Ovary (tissue), 9 donors: ENCODE measurements around the gene HOXA13. TPM values are rescaled to one million over a fixed set of nuclear protein-coding genes. Genes with fewer than 3 reads are reported as not detected.

Experiments
- DNase-seq, 5 donors: peaks; one replicate each; pipeline ENCODE4 v3.0.0-alpha.2; 2019 to 2020
- H3K27ac ChIP-seq, 2 donors: fragments of 200-600 bp; one replicate each; pipeline versions ENCODE4 v1.5.1 to v1.8.0; 2019 to 2022
- H3K27me3 ChIP-seq: fragments of 200-600 bp; one replicate; pipeline ENCODE4 v1.8.0; 2022
- H3K36me3 ChIP-seq: fragments of 200-600 bp; sonication (generic); one replicate; pipeline ENCODE4 v1.5.1; 2019
- H3K4me1 ChIP-seq: one replicate; pipeline ENCODE4 v1.8.1; 2013; ENCODE audit warnings: mild to moderate bottlenecking, moderate library complexity; ENCODE audit not compliant: insufficient read depth
- H3K4me3 ChIP-seq: fragments of 200-600 bp; sonication (generic); one replicate; pipeline ENCODE4 v1.5.1; 2017
- H3K9me3 ChIP-seq, 2 donors: fragments of 200-600 bp in 1 of 2; sonication (generic) in 1 of 2; one replicate each; pipeline versions ENCODE4 v1.5.1 to v1.8.1; 2013 to 2019; ENCODE audit warnings: mild to moderate bottlenecking in 1 of 2, moderate library complexity in 1 of 2
- EP300 ChIP-seq: sonication (generic); formaldehyde crosslinking; IDR thresholded peaks from one replicate; pipeline ENCODE4 v1.6.1; 2017; ENCODE audit warnings: antibody characterized with exemption
- POLR2A ChIP-seq: fragments of 450-650 bp; IDR thresholded peaks from one replicate; pipeline ENCODE4 v1.6.1; 2017; ENCODE audit warnings: antibody characterized with exemption, mild to moderate bottlenecking, moderate library complexity
- WGBS, 3 donors: extraction: QIAGEN DNeasy Blood & Tissue Kit in 1 of 3; methylation state at CpG; one replicate each; pipeline versions ENCODE4 v1.1.5 to v1.1.7; 2013 to 2017; 5-methylcytosine and 5-hydroxymethylcytosine counted together
- intact Hi-C, 4 donors: fragments of 100-400 bp; cut with DNase I; formaldehyde crosslinking; loops; one replicate each; pipeline versions ENCODE4 v1.11.0 to v1.15.1; 2022 to 2023
- polyA plus RNA-seq, 2 donors: library from polyadenylated mRNA; stranded (reverse); fragments of 200-250 nt in 1 of 2; fragments of 350-450 nt in 1 of 2; fragmentation: Illumina TruSeq in 1 of 2; extraction: RNeasy Lipid Tissue Mini Kit (QIAGEN cat#74804) in 1 of 2; gene quantifications; one replicate each; pipeline ENCODE4 v1.2.3, GENCODE V29; 2013 to 2014
- total RNA-seq, 7 donors: library from RNA; depleted of rRNA in 2 of 7; stranded (reverse); fragments of >200 nt in 2 of 7; fragmentation: NEBNext Ultra II Directional in 3 of 7; extraction: Animal tissue kit (Norgen Biotek cat#: 25700) in 3 of 7; gene quantifications; one replicate each; pipeline versions ENCODE4 v1.1.0 to v1.2.4, GENCODE V29; 2016 to 2023
- TF ChIP-seq, protein P1 (sequence below), 3 donors: fragments of 450-650 bp in 2 of 3; fragments of 200-600 bp in 1 of 3; IDR thresholded peaks; one replicate each; pipeline versions ENCODE4 v1.5.1 to v1.8.0; 2016 to 2022; ENCODE audit warnings: antibody characterized with exemption in 3 of 3, mild to moderate bottlenecking in 1 of 3
- donor health status: DM: no; HTN: no; CAD: no; lungs with moderate emphysema.
- donor health status: DM: no; HTN: no; CAD: no.
- donor health status: Bipolar disorder and iron deficiency.
- donor health status: DM: yes; HTN: yes; CAD: no.
- donor health status: DM: no; HTN: no; CAD: no.
- donor health status: DM: yes; HTN: yes; CAD: no.

The HOXA13 gene
- total and polyA plus RNA-seq, 9 donors, result 0.07 TPM; not detected in 8

DNA sequence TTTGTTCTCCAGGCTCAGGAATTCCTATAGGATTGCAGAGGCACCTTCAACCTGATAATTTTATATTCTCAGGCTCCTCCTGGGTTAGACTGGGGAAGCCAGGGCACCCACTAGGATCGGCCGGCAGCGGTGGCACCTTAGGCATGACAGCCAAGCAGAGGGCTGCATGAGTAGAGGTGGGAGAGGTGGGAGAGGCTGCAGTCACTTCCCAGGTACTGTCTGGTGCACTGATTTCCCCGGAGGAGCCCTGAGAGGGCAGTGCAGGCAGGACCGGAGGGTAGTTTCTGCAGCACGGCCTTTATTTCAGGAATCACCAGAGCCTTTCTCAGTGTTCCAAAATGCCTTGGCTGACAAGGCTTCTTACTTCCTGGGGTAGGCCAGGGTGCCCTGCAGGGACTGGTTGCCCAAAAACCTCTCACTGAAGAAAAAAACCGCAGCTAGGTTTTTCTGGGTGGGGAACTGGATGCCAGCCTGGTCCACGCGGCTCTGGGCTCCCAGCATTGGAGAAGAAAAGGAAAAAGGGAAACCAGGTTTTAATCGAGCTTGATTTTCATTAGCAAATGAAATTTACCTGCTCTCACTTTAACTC lies 3.6 kb upstream of the HOXA13 start:
- TF ChIP-seq, protein P1, sequence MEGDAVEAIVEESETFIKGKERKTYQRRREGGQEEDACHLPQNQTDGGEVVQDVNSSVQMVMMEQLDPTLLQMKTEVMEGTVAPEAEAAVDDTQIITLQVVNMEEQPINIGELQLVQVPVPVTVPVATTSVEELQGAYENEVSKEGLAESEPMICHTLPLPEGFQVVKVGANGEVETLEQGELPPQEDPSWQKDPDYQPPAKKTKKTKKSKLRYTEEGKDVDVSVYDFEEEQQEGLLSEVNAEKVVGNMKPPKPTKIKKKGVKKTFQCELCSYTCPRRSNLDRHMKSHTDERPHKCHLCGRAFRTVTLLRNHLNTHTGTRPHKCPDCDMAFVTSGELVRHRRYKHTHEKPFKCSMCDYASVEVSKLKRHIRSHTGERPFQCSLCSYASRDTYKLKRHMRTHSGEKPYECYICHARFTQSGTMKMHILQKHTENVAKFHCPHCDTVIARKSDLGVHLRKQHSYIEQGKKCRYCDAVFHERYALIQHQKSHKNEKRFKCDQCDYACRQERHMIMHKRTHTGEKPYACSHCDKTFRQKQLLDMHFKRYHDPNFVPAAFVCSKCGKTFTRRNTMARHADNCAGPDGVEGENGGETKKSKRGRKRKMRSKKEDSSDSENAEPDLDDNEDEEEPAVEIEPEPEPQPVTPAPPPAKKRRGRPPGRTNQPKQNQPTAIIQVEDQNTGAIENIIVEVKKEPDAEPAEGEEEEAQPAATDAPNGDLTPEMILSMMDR (IDR thresholded peaks at IDR 0.05), result no peak
- TF ChIP-seq POLR2A, result no peak
- TF ChIP-seq EP300, result no peak
- Histone ChIP-seq H3K36me3 (no peaks in the 10 kb centered on the region), H3K27me3 (peaks cover under 1% of the 10 kb centered on the region), H3K4me1 (peaks cover 8% of the 10 kb centered on the region), H3K9me3 (no peaks in the 10 kb centered on the region), H3K4me3 (no peak overlapping the region), H3K27ac (no peak overlapping the region)
- intact Hi-C loops, result loop anchor here in 2 of 4 donors (5.0 to 10.0 kb wide), 2 partner anchors 721 to 889 kb away; no protein-coding TSS in a partner anchor
- DNase-seq, result no peak
- 17 to 29% (median 25%) methylated on average over 10 of the region's 10 CpGs for WGBS, 3 donors

DNA sequence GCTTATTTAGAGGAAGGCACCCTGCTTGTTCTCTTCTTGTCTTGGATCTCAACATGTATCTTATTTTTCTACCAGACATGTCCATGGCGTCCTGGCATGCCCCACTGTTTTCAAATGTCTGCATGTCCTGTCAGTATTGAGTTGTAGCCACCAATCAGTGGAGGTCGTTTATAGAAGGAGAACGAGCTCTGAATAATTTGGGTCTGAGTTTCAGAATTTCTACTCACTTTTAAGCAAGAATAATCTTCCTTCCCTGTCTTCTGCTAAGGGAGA lies 2.9 kb upstream of the HOXA13 start:
- Histone ChIP-seq H3K27ac (no peak overlapping the region), H3K27me3 (peaks cover 6% of the 10 kb centered on the region), H3K4me1 (peaks cover 8% of the 10 kb centered on the region), H3K4me3 (no peak overlapping the region), H3K36me3 (no peaks in the 10 kb centered on the region), H3K9me3 (no peaks in the 10 kb centered on the region)
- intact Hi-C loops, result loop anchor here in 2 of 4 donors (5.0 to 10.0 kb wide), 2 partner anchors 722 to 890 kb away; no protein-coding TSS in a partner anchor
- WGBS, 3 donors, result 14 to 23% (median 23%) methylated on average over 3 of the region's 3 CpGs
- no peak for DNase-seq
- TF ChIP-seq, protein P1 (IDR thresholded peaks at IDR 0.05), result no peak
- TF ChIP-seq POLR2A, result no peak
- TF ChIP-seq EP300, result no peak

DNA sequence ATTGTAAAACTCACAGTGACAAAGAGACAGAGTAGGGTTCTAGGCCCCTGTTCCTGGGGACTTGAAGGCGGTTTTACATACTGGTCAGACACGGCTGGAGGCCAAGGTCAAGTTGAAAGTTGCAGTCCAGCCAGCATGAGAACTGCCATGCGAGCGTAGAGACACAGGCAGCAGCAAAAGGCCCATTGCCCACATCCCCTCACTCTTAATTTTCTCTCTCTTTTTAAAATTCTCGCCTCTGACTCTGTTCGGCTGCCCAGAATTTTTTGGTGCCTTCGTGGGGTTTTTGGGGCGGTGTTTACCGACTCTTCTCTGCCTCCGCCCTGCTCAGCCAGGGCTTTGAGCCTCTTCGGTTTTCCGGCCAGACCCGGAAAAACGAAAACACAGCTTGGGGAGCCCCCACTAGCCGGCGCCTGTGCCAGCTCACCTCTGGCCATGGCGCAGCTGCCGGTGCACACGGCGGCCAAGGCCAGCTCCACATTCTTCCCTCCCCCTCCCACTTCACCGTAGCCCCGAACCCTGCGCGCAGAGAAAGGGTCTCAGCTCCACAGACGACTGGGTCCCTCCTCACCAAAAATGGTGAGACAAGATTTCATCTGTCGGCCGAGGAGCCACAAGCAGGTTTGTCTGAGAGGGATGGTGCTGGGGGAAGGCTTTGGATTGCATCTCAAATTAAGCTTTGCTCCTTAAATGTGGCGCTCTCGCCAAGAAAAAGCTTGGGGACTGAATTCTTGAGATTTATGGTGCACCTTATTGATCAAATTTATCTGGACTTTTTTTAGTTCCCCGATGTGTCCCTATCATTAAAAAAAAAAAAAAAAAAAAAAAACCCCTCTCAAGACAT lies 2.3 kb upstream of the HOXA13 start:
- 13 to 25% (median 18%) methylated on average over 30 of the region's 30 CpGs for WGBS, 3 donors
- Histone ChIP-seq H3K9me3 (no peaks in the 10 kb centered on the region), H3K36me3 (no peaks in the 10 kb centered on the region), H3K4me3 (no peak overlapping the region), H3K4me1 (peaks cover 8% of the 10 kb centered on the region), H3K27ac (no peak overlapping the region), H3K27me3 (peaks cover 6% of the 10 kb centered on the region)
- TF ChIP-seq POLR2A, result no peak
- TF ChIP-seq, protein P1 (IDR thresholded peaks at IDR 0.05), result no peak
- TF ChIP-seq EP300, result no peak
- DNase-seq, result no peak
- intact Hi-C loops, result loop anchor here in 2 of 4 donors (5.0 to 10.0 kb wide), 2 partner anchors 723 to 890 kb away; no protein-coding TSS in a partner anchor

DNA sequence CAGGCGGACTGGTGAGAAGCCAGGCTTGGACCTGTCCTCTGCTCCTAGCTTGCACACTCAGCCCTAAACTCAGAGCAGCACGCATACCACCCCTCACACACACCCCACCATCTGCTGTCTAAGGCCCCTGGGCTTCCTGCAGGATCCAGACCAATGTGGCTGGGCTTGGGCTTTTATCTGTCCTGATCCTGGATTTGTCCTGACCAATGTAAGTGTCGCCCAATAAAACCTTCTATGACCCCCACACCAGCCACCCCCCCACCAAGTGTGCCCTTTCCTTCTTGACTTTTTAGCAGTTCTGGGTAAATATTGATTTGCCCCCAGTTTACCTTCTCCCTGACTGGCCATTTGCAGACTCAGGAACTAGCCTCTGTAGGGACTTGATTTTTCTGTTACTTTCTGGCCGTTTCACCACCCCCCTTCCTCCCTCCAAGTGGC lies 1.7 kb upstream of the HOXA13 start:
- H3K27ac ChIP-seq, result no peak overlapping the region
- no peaks in the 10 kb centered on the region for H3K36me3 ChIP-seq
- H3K27me3 ChIP-seq, result peaks cover 6% of the 10 kb centered on the region
- H3K9me3 ChIP-seq, result no peaks in the 10 kb centered on the region
- intact Hi-C loops, result loop anchor here in 2 of 4 donors (5.0 to 10.0 kb wide), 2 partner anchors 723 to 891 kb away; no protein-coding TSS in a partner anchor
- TF ChIP-seq, protein P1 (IDR thresholded peaks at IDR 0.05), result no peak
- TF ChIP-seq POLR2A (no peak), EP300 (no peak)
- peaks cover 8% of the 10 kb centered on the region for H3K4me1 ChIP-seq
- WGBS, 3 donors, result 28 to 32% (median 31%) methylated on average over 4 of the region's 4 CpGs
- DNase-seq, result no peak
- no peak overlapping the region for H3K4me3 ChIP-seq
